IMR-90 (cell line): ENCODE measurements around the gene EPS15. TPM values are rescaled to one million over a fixed set of nuclear protein-coding genes. Genes with fewer than 3 reads are reported as not detected.

Experiments used
- ATAC-seq: fragments of 200-7000 bp; cut with Tn5 transposase; 2 replicates; pipeline ENCODE4 v1.9.1; 2020; ENCODE audit warnings: low read depth, mild to moderate bottlenecking, moderate library complexity
- BruUV-seq: library from RNA; stranded (reverse); fragments of 400-500 nt; replicated peaks from 2 replicates; lab custom pipeline; 2021; lab: Mats Ljungman, UMichigan
- CTCF ChIA-PET: fragments of 300-600 bp; formaldehyde crosslinking; extraction: SDS; loops from one replicate; lab custom pipeline; 2021; ENCODE audit warnings: antibody characterized with exemption; lab: Yijun Ruan, JAX
- POLR2A ChIA-PET: fragments of 300-600 bp; sonication (Branson Sonifier 250); formaldehyde crosslinking; loops from one replicate; lab custom pipeline; 2022; ENCODE audit warnings: antibody characterized with exemption; ENCODE audit not compliant: unreplicated experiment; lab: Charles Lee
- DNase-seq: peaks from one replicate; pipeline ENCODE4 v3.0.0; 2013
- H2AFZ ChIP-seq: replicated peaks from 2 replicates; pipeline ENCODE3; 2013; ENCODE audit warnings: low read length, mild to moderate bottlenecking; ENCODE audit not compliant: poor library complexity
- H2AK5ac ChIP-seq: 2 replicates; pipeline ENCODE4 v1.6.1; 2013; ENCODE audit warnings: low read depth, low read length, inconsistent platforms
- H2AK9ac ChIP-seq: replicated peaks from 2 replicates; pipeline ENCODE3; 2013; ENCODE audit warnings: mild to moderate bottlenecking, low read depth, low read length, moderate library complexity; ENCODE audit not compliant: poor library complexity
- H2BK120ac ChIP-seq: 2 replicates; pipeline ENCODE4 v1.6.1; 2013; ENCODE audit warnings: low read depth, low read length, inconsistent platforms
- H2BK15ac ChIP-seq: 3 replicates; pipeline ENCODE4 v1.6.1; 2013; ENCODE audit warnings: low read depth, low read length, inconsistent platforms
- H2BK20ac ChIP-seq: 2 replicates; pipeline ENCODE4 v1.6.1; 2013; ENCODE audit warnings: low read depth, mild to moderate bottlenecking, inconsistent platforms, low read length, moderate library complexity
- H2BK5ac ChIP-seq: 2 replicates; pipeline ENCODE4 v1.6.1; 2013; ENCODE audit warnings: mild to moderate bottlenecking, low read depth, low read length, inconsistent platforms; ENCODE audit not compliant: poor library complexity, severe bottlenecking
- H3K14ac ChIP-seq: replicated peaks from 2 replicates; pipeline ENCODE4 v1.6.1; 2013; ENCODE audit warnings: low read depth, low read length, inconsistent platforms
- H3K18ac ChIP-seq: 2 replicates; pipeline ENCODE4 v1.6.1; 2013; ENCODE audit warnings: low read depth, low read length, control low read depth
- H3K23ac ChIP-seq: 2 replicates; pipeline ENCODE4 v1.6.1; 2013; ENCODE audit warnings: low read depth, low read length, inconsistent platforms
- H3K27ac ChIP-seq: 2 replicates; pipeline ENCODE4 v1.5.1; 2013; ENCODE audit warnings: mild to moderate bottlenecking, control low read depth, low read length; ENCODE audit not compliant: insufficient read depth
- H3K27me3 ChIP-seq: 2 replicates; pipeline ENCODE4 v1.6.1; 2013; ENCODE audit warnings: low read length; ENCODE audit not compliant: control insufficient read depth, insufficient read depth
- H3K36me3 ChIP-seq: 2 replicates; pipeline ENCODE4 v1.6.1; 2013; ENCODE audit warnings: low read length, mixed read lengths; ENCODE audit not compliant: control insufficient read depth, insufficient read depth
- H3K4ac ChIP-seq: 2 replicates; pipeline ENCODE4 v1.6.1; 2013; ENCODE audit warnings: low read depth, low read length, inconsistent platforms
- H3K4me1 ChIP-seq: 2 replicates; pipeline ENCODE4 v1.6.1; 2013; ENCODE audit warnings: low read length, mixed read lengths; ENCODE audit not compliant: control insufficient read depth, insufficient read depth
- H3K4me2 ChIP-seq: 2 replicates; pipeline ENCODE4 v1.6.1; 2013; ENCODE audit warnings: low read depth, mild to moderate bottlenecking, control low read depth, low read length, moderate library complexity
- H3K4me3 ChIP-seq: 2 replicates; pipeline ENCODE4 v1.5.1; 2013; ENCODE audit warnings: low read depth, mild to moderate bottlenecking, control low read depth, low read length, moderate library complexity; ENCODE audit not compliant: insufficient read depth
- H3K56ac ChIP-seq: 2 replicates; pipeline ENCODE4 v1.6.1; 2013; ENCODE audit warnings: low read length, inconsistent platforms; ENCODE audit not compliant: insufficient read depth; ENCODE audit errors: extremely low read depth
- H3K79me1 ChIP-seq, 2 experiments: 2 replicates each; pipeline ENCODE4 v1.6.1; 2013; ENCODE audit warnings: low read length in 2 of 2, inconsistent platforms in 1 of 2, low read depth in 1 of 2
- H3K9ac ChIP-seq: 2 replicates; pipeline ENCODE4 v1.6.1; 2013; ENCODE audit warnings: low read depth, low read length, control low read depth
- H3K9me1 ChIP-seq: 2 replicates; pipeline ENCODE4 v1.6.1; 2013; ENCODE audit warnings: low read length, inconsistent platforms; ENCODE audit not compliant: insufficient read depth
- H3K9me3 ChIP-seq: 2 replicates; pipeline ENCODE4 v1.6.1; 2013; ENCODE audit warnings: low read length; ENCODE audit not compliant: control insufficient read depth, insufficient read depth
- H4K20me1 ChIP-seq: 2 replicates; pipeline ENCODE4 v1.6.1; 2013; ENCODE audit warnings: low read length, inconsistent platforms; ENCODE audit not compliant: insufficient read depth
- H4K5ac ChIP-seq: 2 replicates; pipeline ENCODE4 v1.6.1; 2013; ENCODE audit warnings: mild to moderate bottlenecking, low read depth, low read length, control low read depth
- H4K8ac ChIP-seq, 2 experiments: 2 replicates each; pipeline ENCODE4 v1.6.1; 2013; ENCODE audit warnings: low read depth in 2 of 2, low read length in 2 of 2, control low read depth in 1 of 2, inconsistent platforms in 1 of 2
- H4K91ac ChIP-seq: 2 replicates; pipeline ENCODE4 v1.6.1; 2013; ENCODE audit warnings: low read depth, low read length, inconsistent platforms; ENCODE audit not compliant: insufficient read depth
- FOS ChIP-seq: fragments of 150-350 bp; IDR thresholded peaks from 2 replicates; pipeline ENCODE4 v1.6.1; 2016; ENCODE audit warnings: low read depth, low read length
- MXI1 ChIP-seq: IDR thresholded peaks from 2 replicates; pipeline ENCODE4 v1.6.1; 2012; ENCODE audit warnings: low read depth, mild to moderate bottlenecking, low read length, moderate library complexity, borderline replicate concordance
- NFE2L2 ChIP-seq: fragments of 150-350 bp; IDR thresholded peaks from 2 replicates; pipeline ENCODE4 v1.6.1; 2016; ENCODE audit warnings: low read depth, mild to moderate bottlenecking, low read length
- POLR2A ChIP-seq: IDR thresholded peaks from 2 replicates; pipeline ENCODE4 v1.6.1; 2012; ENCODE audit warnings: mild to moderate bottlenecking, low read depth, low read length
- RAD21 ChIP-seq: IDR thresholded peaks from 2 replicates; pipeline ENCODE4 v1.6.1; 2012; ENCODE audit warnings: low read length, improper control_type of control experiment
- RCOR1 ChIP-seq: IDR thresholded peaks from 2 replicates; pipeline ENCODE4 v1.6.1; 2012; ENCODE audit warnings: mild to moderate bottlenecking, low read length, improper control_type of control experiment; ENCODE audit not compliant: insufficient replicate concordance
- RFX5 ChIP-seq: IDR thresholded peaks from 2 replicates; pipeline ENCODE4 v1.8.0; 2012; ENCODE audit warnings: low read depth, mild to moderate bottlenecking, low read length, moderate library complexity
- SMC3 ChIP-seq: fragments of 150-350 bp; IDR thresholded peaks from 2 replicates; pipeline ENCODE4 v1.6.1; 2016; ENCODE audit warnings: low read depth, mild to moderate bottlenecking, antibody characterized with exemption, low read length, moderate library complexity
- dilution Hi-C: fragments of 300-500 bp; cut with HindIII; formaldehyde crosslinking; loops from one replicate; pipeline ENCODE4 v1.14.3; 2018; ENCODE audit warnings: low sequenced_read_pairs; ENCODE audit not compliant: unreplicated experiment
- in situ Hi-C: fragments of 300-500 bp; cut with MboI; formaldehyde crosslinking; loops from 3 replicates; pipeline ENCODE4 v1.14.3; 2019; ENCODE audit warnings: low sequenced_read_pairs, inconsistent platforms, mixed read lengths
- intact Hi-C: fragments of 100-400 bp; cut with micrococcal nuclease; formaldehyde crosslinking; loops from 2 replicates; pipeline ENCODE4 v1.10.0; 2022
- polyA plus RNA-seq, 3 experiments: library from polyadenylated mRNA; depleted of rRNA; stranded (reverse); fragments of >200 nt; gene quantifications; 2 replicates each; pipeline ENCODE4 v1.2.3, GENCODE V29; 2012; ENCODE audit warnings: low replicate concordance in 1 of 3
- total RNA-seq: library from RNA; depleted of rRNA; stranded (reverse); fragments of >200 nt; gene quantifications from 2 replicates; pipeline ENCODE4 v1.2.3, GENCODE V29; 2012
- TF ChIP-seq, protein P1 (sequence below): fragments of 150-350 bp; IDR thresholded peaks from 2 replicates; pipeline ENCODE4 v1.6.1; 2017; ENCODE audit warnings: mild to moderate bottlenecking, antibody characterized with exemption, low read length, low read depth
- TF ChIP-seq, protein P2 (sequence below): conservative IDR thresholded peaks from 2 replicates; pipeline ENCODE4 v1.5.1; 2012; ENCODE audit warnings: mild to moderate bottlenecking, low read depth, low read length, improper control_type of control experiment

EPS15 gene
- total and polyA plus RNA-seq, 2 of the 4 experiments (the other 2 are of a cell fraction), result 17.6 to 38.0 TPM

DNA sequence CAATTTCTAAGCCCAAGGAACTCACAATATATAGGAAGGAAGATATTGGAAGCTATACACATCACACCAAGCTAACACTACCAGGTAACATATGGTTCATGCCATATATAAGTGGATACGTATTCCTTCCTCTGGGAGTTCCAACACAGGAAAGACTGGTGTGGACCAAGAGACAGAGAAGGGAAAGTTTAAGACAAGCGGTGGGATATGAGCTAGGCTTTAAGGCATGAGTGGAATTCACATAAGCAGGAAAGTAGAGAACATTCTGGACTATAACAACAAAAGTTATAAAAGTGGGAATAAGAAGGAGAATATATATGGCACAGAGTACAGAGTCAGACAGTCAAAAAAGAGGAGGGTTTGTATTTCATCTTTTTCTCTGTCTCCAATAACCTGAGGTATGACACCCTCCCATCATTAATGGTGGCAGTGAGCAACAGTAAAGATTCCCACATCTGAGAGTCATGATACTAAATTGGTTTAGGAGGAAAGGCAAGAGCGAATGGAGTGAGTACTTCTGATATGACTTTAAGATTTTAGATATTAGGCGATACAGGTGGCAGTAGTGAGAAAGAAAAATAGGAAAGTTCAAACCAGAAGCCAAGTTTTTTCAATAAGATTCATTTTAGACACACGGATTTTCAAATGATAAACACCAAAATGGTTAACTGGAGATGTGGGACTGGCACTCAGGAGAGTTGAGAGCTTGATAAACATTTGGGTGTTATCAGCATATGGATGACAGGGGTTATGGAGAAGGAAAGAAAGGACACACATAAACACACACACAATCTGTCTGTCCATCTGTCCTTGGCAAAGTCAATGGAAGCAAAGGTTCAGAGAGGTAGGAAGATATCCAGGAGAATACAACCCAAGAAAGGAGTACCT lies 101.3 kb downstream of the EPS15 start (continued):
- TF ChIP-seq, protein P1, sequence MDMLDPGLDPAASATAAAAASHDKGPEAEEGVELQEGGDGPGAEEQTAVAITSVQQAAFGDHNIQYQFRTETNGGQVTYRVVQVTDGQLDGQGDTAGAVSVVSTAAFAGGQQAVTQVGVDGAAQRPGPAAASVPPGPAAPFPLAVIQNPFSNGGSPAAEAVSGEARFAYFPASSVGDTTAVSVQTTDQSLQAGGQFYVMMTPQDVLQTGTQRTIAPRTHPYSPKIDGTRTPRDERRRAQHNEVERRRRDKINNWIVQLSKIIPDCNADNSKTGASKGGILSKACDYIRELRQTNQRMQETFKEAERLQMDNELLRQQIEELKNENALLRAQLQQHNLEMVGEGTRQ, result no peak
- TF ChIP-seq SMC3, result no peak
- TF ChIP-seq FOS, result no peak

DNA sequence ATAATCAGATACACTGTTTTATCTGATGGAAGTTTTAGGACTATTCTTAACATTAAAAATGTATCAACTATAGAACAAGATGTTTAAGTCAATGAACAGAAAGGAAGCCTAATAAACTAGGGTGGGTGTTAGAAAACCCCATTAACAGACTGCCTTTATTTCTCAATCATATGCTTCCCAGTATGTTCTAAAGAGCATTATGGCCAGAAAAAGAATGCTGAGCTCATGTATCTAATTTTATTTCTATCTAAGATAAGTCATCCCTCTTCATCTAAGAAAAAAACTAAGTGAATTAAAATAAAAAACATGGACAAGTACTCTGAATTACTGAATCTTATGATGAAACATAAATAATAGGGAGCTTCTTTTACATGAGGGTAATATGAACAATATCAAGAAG lies 102.2 kb downstream of the EPS15 start:
- ChIA-PET POLR2A (no interaction called here), CTCF (interaction anchor here (0.8 to 1.5 kb wide), 2 partner anchors 12 to 21 kb away, joined by 3 read pairs; no protein-coding TSS in a partner anchor)
- Histone ChIP-seq H4K8ac (no peak overlapping the region), H3K18ac (no peak overlapping the region), H4K5ac (no peak overlapping the region), H3K9me3 (no peaks in the 10 kb centered on the region), H3K27ac (no peak overlapping the region), H3K4me3 (no peak overlapping the region), H3K23ac (peak overlapping the region; percentile 43; the same call in 1 of the 2 replicates), H2BK20ac (no peak overlapping the region), H3K56ac (no peak overlapping the region), H4K91ac (no peak overlapping the region), H3K36me3 (no peaks in the 10 kb centered on the region), H3K9ac (no peak overlapping the region), H3K27me3 (no peaks in the 10 kb centered on the region), H2BK15ac (no peak overlapping the region), H3K9me1 (peaks cover 4% of the 10 kb centered on the region; the same call in 1 of the 2 replicates), H2AFZ (no peak overlapping the region), H3K4me2 (no peak overlapping the region), H3K4ac (no peak overlapping the region), H3K14ac (no peak overlapping the region), H3K4me1 (peaks cover 8% of the 10 kb centered on the region), H4K20me1 (no peaks in the 10 kb centered on the region), H2AK9ac (no peak overlapping the region), H2BK120ac (no peak overlapping the region), H2BK5ac (no peak overlapping the region), H2AK5ac (no peak overlapping the region), H3K79me1 (peaks cover 7 to 24% of the 10 kb centered on the region in 2 experiments; a peak in 3 of 4 replicates)
- no peak for DNase-seq
- BruUV-seq, result no TSS peak
- dilution Hi-C loops (no loop called here), intact Hi-C loops (no loop called here), in situ Hi-C loops (no loop called here)
- no peak for ATAC-seq
- TF ChIP-seq, protein P2, sequence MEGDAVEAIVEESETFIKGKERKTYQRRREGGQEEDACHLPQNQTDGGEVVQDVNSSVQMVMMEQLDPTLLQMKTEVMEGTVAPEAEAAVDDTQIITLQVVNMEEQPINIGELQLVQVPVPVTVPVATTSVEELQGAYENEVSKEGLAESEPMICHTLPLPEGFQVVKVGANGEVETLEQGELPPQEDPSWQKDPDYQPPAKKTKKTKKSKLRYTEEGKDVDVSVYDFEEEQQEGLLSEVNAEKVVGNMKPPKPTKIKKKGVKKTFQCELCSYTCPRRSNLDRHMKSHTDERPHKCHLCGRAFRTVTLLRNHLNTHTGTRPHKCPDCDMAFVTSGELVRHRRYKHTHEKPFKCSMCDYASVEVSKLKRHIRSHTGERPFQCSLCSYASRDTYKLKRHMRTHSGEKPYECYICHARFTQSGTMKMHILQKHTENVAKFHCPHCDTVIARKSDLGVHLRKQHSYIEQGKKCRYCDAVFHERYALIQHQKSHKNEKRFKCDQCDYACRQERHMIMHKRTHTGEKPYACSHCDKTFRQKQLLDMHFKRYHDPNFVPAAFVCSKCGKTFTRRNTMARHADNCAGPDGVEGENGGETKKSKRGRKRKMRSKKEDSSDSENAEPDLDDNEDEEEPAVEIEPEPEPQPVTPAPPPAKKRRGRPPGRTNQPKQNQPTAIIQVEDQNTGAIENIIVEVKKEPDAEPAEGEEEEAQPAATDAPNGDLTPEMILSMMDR, result no peak
- no peak for TF ChIP-seq MXI1
- TF ChIP-seq RCOR1, result no peak
- TF ChIP-seq RFX5, result no peak
- no peak for TF ChIP-seq POLR2A
- no peak for TF ChIP-seq SMC3
- TF ChIP-seq, protein P1, result no peak
- TF ChIP-seq NFE2L2, result no peak
- TF ChIP-seq RAD21, result no peak
- TF ChIP-seq FOS, result no peak
